Glomerular visceral epithelial cell (primary cell): ENCODE data around the gene PRKCA.
"Not testable (repeated sequence)": the region's sequence is repeated elsewhere in the genome, so short reads cannot be mapped to it uniquely, and the experiment has no call there.

ENCODE experiments used
- DNase-seq: peaks from one replicate; pipeline ENCODE4 v3.0.0-alpha.2; 2016; ENCODE audit errors: extremely low spot score

Gene PRKCA

DNA sequence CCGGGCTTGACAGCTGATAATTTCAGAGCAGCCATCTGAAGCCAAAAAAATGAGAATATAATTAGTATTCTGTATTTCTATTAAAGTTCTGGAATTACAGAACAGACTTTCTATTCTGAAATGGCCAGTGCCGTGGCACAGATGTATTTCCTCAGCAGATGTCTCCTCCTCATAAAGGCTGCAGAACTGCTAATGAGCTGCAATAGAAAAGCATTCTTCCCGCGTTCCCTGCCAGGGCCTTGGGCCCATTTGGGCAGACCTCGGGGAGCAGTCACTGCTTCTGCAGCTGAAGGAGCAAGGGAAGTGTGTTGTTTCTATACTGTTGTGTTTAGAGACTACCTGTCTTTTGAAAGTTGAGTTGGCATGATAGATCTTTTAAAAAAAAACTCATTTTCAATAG, 379.9 kb downstream of the PRKCA start:
- DNase-seq = no peak

DNA sequence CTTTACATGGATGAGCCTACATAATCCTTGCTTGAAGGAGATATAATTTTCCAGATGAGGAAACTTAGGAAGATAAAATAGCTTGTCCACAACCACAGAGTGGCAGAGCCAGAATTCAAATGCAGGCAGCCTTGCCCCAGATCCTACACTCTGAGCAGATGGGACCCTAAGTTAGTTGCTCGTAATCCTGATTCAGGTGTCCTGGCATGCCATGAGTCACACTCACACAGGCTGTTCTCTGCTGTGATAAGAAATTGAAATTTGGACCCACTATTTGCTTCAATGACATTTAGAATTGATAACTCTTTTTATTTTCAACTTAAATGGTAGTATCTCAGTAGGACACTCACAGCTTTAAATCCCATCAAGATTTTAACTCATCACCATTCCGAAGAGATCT, 381.8 kb downstream of the PRKCA start:
- no peak for DNase-seq

GRCh38 chr17:66684731-66685130, 382.3 kb downstream of the PRKCA start:
- no peak for DNase-seq

DNA sequence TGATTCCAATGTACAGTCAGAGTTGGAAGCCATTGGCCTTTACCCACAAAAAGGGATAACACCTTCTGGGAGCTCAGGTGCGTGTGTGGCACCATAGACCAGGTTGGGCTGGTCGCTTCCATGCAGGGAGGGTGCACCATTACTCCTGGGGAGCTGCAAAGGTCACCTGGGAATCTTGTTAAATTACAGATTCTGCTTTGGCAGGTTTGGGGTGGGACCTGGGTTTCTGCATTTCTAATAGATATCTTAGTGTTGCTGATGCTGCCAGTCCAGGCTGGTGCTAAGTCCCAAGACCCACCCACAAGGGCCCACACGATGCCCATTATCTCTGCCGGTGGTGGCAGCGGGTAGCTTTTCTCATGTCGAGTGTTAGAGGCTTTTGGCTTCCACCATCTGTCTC, 384.2 kb downstream of the PRKCA start:
- no peak for DNase-seq

DNA sequence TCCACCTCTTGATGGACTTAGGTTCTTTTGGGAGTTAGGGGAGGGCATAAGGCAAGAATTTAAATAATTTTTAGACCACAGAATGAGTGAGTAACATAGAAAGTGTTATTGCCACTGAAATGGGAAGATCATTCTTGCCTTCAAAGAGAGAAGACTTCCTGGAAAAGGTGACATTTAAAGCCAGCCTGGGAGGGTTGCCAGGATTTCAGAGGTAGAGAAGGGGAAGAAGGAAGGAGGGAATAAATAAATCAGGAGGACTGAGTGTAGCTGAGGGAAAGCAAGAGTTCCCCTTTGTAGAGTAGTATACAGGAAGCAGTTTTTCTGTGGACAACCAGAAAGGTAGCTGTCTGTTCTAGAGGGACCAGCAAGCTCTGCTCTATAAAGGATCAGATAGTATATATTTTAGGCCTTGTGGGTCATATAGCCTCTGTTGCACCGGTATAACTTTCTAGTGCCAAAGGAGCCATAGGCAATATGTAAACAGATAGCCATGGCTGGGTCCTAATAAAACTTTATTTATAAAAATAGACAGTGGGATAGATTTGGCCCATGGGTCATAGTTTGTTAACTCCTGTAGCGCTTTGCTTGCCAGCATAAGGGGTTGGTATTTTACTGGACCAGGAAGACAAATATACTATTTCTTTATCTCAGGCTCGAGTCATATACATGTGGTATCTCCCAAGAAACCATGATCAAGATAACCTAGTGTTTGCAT, 385.3 kb downstream of the PRKCA start:
- DNase-seq = no peak

DNA sequence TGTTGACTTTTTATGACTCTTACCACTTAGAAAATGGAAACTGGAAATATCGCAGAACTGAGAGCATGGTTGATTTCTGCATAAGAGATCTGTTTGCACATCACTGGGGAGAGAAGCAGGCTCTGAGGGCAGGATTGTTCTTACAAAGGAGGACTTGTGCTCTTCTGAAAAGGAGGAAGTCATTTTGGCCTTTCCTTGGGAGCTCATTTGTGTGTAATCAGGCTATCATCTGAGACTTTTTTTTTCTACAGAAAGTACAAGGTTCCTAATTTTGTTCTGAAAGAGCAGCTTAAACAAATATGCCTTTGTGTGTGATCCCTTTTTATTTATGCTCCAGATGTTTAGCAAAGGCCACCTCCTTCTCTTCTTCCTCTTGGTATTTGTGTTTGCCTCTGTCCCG, 386.8 kb downstream of the PRKCA start:
- DNase-seq = no peak

- no peak for DNase-seq
Measured at GRCh38 chr17:66690166-66690565, 387.8 kb downstream of the PRKCA start.

DNA sequence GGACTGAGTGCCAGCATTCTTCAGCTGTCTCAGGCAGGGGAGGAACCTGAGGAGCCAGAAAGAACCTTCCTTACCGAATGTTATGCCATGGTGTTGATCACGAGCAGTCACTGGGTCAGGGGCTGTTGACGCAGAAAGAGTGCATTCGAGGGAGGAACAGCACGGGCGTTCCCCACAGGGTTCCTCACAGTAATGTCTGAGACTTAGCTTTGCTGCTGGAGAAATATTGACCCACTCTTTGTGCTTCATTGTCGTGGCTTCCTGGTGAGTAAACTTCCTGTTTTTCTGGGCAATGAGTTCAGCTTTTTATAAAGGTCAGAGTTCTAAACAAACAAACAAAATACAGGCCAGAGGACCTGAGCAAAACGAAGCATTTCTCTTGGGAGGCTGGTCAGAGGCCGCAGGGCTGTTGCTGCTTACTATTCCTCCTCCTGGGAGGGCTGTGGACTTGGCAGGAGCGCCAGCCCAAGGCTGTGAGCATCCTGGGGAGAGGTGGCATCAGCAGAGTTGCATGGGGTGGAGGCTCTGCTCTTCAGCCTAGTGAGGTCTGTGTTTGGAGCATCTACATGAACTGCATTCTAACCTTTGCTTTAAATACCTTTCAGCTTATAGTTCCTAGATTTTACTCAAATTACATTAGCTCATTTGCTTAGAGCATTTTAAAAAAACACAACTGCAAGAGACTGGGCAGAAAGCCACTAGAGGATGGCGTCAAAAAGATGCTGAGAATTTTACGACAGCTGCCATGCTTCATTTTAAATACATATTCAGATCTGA, 389.4 kb downstream of the PRKCA start:
- no peak for DNase-seq

- DNase-seq = no peak
Measured at GRCh38 chr17:66692421-66692690, 389.9 kb downstream of the PRKCA start.

GRCh38 chr17:66695098-66695497, 392.7 kb downstream of the PRKCA start:
- no peak for DNase-seq

- DNase-seq = no peak
Measured at GRCh38 chr17:66698270-66698669, 395.9 kb downstream of the PRKCA start.

DNA sequence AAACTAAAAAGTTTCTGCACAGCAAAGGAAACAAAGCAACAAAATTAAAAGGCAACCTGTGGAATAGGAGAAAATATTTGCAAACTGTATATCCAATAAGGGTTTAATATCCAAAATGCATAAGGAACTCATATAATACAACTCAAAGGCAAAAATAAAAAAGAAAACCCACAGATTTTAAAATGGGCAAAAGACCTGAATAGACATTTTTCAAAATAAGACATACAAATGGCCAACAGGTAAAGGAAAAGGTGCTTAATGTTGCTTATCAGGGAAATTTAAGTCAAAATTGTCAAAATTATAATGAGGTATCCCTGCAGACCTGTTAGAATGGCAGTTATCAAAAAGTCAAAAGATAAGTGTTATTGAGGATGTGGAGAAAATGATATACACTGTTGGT, 399.0 kb downstream of the PRKCA start:
- DNase-seq = no peak

- no peak for DNase-seq
Measured at GRCh38 chr17:66702106-66702936, 399.9 kb downstream of the PRKCA start.

DNA sequence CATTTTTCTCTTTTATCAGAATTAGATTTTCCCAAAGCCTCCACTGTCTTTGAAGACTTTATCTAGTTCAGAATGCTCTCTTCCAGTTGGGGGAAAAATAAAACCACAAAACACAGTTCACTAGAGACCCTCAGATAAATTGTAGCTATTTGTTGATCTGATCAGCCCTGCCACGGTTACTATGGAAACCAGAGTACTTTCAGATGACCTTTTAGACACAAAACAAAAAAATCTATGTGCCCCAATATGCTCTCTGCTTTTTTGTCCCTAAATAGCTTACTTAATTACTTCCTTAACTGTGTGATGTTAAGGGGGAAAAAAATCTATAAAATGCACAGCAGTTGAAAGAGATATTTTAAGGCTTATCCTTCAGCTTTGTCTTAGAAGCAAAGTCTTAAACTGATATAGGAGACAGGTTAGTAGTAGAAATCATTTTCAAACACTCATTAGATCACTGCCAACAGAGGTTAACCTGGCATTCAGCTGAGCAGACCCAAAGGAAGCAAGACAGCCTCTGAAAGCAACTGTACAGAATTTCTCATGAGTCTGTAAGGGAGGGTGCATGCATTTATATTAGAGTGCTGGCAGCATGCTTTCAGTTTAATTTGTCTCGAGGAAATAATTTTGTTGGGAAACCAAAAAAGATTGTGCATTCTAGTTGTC, 402.6 kb downstream of the PRKCA start:
- no peak for DNase-seq

- no peak for DNase-seq
Measured at GRCh38 chr17:66706851-66707450, 404.5 kb downstream of the PRKCA start.

GRCh38 chr17:66711401-66711800, 409.0 kb downstream of the PRKCA start:
- no peak for DNase-seq

DNA sequence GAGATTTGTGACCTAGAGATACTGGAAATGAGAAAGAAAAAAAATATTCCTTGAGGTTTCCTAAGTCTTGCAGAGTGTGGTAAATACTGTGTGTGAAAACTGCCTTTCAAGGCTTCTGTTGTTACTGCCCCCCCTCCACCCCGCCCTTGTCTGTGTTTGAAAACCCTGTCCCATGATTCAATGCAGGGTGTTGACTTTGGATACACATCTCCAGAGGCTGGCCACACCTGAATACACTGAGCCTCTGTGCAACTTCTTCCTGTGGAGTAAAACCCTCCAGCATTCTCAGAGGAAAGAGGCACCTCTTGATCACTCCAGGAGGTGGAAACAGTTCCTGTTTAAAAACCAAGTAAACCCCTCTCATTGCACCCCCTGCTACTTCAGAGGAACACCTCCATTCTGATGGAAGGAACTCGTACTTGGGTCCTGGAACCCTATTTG, 409.5 kb downstream of the PRKCA start:
- peak; percentile 78 for DNase-seq

- peak; percentile 15 for DNase-seq
Measured at GRCh38 chr17:66712453-66712852, 410.0 kb downstream of the PRKCA start.

DNA sequence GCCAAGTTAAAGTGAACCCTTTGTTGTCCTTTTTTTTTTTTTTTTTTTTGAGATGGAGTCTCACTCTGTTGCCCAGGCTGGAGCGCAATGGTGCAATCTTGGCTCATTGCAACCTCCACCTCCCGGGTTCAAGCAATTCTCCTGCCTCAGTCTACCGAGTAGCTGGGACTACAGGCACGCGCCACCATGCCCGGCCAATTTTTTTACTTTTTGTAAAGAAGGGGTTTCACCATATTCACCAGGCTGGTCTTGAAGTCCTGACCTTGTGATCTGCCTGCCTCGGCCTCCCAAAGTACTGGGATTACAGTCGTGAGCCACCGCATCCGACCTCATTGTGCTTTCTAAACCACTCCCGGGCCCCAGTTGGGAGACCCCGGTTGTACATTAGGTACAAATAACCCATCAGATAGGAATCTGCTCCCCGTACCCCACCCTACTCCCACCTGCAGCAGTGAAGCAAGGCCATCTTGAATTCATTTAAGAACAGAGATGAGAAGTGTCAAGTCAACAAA, 410.7 kb downstream of the PRKCA start:
- DNase-seq = not testable (repeated sequence)

GRCh38 chr17:66713533-66714042, 411.2 kb downstream of the PRKCA start:
- DNase-seq = peak; percentile 95
